ENCODE measurements around the gene FOXD2. TPM values are rescaled to one million over a fixed set of nuclear protein-coding genes. Genes with fewer than 3 reads are reported as not detected.
A peak's percentile ranks its signal among the peaks of the same experiment; 100 is the strongest.

FOXD2 gene
- total RNA-seq, 1 donor from 2014 or later, result 0.07 TPM

- no peak overlapping the region for H3K9ac ChIP-seq (ENCODE audit: low read length)
- FAIRE-seq (no peak), DNase-seq (ENCODE audit: low read depth) (no peak)
- H3K9me3 Mint-ChIP-seq (ENCODE audit: unreplicated experiment), result peaks cover 10% of the 10 kb centered on the region
- peaks cover 75% of the 10 kb centered on the region for H3K27me3 ChIP-seq (ENCODE audit: insufficient read depth, low read length)
- peaks cover 18% of the 10 kb centered on the region for H3K4me1 ChIP-seq (ENCODE audit: insufficient read depth, low read length)
- no peaks in the 10 kb centered on the region for H3K9me3 ChIP-seq (ENCODE audit: insufficient read depth, low read depth, low read length)
- H3K27me3 Mint-ChIP-seq (ENCODE audit: low read depth, unreplicated experiment), result peaks cover 60% of the 10 kb centered on the region
- no peaks in the 10 kb centered on the region for H3K79me2 ChIP-seq (ENCODE audit: insufficient read depth, low read length)
- no peaks in the 10 kb centered on the region for H3K36me3 ChIP-seq (ENCODE audit: insufficient read depth, low read length)
- TF ChIP-seq, protein P1, sequence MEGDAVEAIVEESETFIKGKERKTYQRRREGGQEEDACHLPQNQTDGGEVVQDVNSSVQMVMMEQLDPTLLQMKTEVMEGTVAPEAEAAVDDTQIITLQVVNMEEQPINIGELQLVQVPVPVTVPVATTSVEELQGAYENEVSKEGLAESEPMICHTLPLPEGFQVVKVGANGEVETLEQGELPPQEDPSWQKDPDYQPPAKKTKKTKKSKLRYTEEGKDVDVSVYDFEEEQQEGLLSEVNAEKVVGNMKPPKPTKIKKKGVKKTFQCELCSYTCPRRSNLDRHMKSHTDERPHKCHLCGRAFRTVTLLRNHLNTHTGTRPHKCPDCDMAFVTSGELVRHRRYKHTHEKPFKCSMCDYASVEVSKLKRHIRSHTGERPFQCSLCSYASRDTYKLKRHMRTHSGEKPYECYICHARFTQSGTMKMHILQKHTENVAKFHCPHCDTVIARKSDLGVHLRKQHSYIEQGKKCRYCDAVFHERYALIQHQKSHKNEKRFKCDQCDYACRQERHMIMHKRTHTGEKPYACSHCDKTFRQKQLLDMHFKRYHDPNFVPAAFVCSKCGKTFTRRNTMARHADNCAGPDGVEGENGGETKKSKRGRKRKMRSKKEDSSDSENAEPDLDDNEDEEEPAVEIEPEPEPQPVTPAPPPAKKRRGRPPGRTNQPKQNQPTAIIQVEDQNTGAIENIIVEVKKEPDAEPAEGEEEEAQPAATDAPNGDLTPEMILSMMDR (IDR thresholded peaks at IDR 0.05; ENCODE audit: insufficient read depth, low read depth, low read length), result no peak
- no peak for TF ChIP-seq EZH2 (IDR thresholded peaks at IDR 0.05; ENCODE audit: insufficient read depth, low read length)
- no peak overlapping the region for H3K4me3 Mint-ChIP-seq (ENCODE audit: unreplicated experiment)
- H3K4me2 ChIP-seq (ENCODE audit: low read length), result peak overlapping the region; percentile 85
- no peak overlapping the region for H3K27ac ChIP-seq (ENCODE audit: low read depth, low read length)
- H3K27ac Mint-ChIP-seq (ENCODE audit: unreplicated experiment), result peak overlapping the region; percentile 58
- H3K4me1 Mint-ChIP-seq (ENCODE audit: low read depth, unreplicated experiment), result peaks cover 12% of the 10 kb centered on the region
- H2AFZ ChIP-seq (ENCODE audit: low read depth, low read length), result no peak overlapping the region
- peaks cover 3% of the 10 kb centered on the region for H3K36me3 Mint-ChIP-seq (ENCODE audit: low read depth, unreplicated experiment)
- H3K4me3 ChIP-seq (ENCODE audit: insufficient read depth, low read depth, low read length), result no peak overlapping the region
- peaks cover 27% of the 10 kb centered on the region for H4K20me1 ChIP-seq (ENCODE audit: insufficient read depth, low read length)
Measured at GRCh38 chr1:47435506-47436303, 2.1 kb upstream of the FOXD2 start.

DNA sequence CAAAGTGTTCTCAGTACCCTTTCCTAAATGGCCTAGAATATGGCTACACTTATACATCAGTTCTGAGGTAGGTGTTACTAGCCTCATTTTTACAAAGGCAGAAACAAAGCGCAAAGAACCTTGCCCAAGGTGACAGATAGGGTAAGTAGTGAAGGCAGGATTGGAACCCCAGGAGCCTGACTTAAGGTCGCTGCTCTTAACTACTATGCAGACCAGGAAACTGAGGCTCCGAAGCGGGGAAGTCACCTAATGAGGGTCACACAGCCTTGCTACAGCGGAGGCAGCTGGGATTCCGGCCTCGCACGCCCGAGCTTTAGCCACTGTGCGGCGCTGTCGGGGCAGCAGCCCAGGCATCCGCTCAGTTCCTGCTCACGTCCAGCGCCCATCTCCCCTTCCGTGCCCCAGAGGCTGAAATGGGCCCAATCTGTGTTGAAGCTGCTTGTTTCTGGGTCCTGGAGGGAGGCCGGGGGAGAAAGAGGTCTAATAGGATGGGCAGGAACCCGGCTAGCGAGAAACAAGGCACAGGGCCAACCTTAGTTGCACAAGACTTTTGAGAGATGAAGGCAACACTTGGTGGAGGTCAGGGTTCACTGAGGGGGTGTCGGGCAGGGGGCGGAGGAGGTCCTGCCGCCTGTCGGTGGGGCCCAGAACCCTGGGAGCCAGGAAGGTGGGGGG is 1.4 kb upstream of the FOXD2 start:
- Histone ChIP-seq H4K20me1 (ENCODE audit: insufficient read depth, low read length) (peaks cover 27% of the 10 kb centered on the region), H3K4me1 (ENCODE audit: insufficient read depth, low read length) (peaks cover 18% of the 10 kb centered on the region), H2AFZ (ENCODE audit: low read depth, low read length) (peak overlapping the region; percentile 92), H3K9ac (ENCODE audit: low read length) (peak overlapping the region; percentile 62), H3K36me3 (ENCODE audit: insufficient read depth, low read length) (no peaks in the 10 kb centered on the region), H3K27ac (ENCODE audit: low read depth, low read length) (no peak overlapping the region), H3K9me3 (ENCODE audit: insufficient read depth, low read depth, low read length) (no peaks in the 10 kb centered on the region), H3K79me2 (ENCODE audit: insufficient read depth, low read length) (no peaks in the 10 kb centered on the region), H3K4me3 (ENCODE audit: insufficient read depth, low read depth, low read length) (peak overlapping the region; percentile 61), H3K4me2 (ENCODE audit: low read length) (peak overlapping the region; percentile 85), H3K27me3 (ENCODE audit: insufficient read depth, low read length) (peaks cover 77% of the 10 kb centered on the region)
- peaks cover 10% of the 10 kb centered on the region for H3K9me3 Mint-ChIP-seq (ENCODE audit: unreplicated experiment)
- peak overlapping the region; percentile 73 for H3K4me3 Mint-ChIP-seq (ENCODE audit: unreplicated experiment)
- no peak for FAIRE-seq
- peaks cover 3% of the 10 kb centered on the region for H3K36me3 Mint-ChIP-seq (ENCODE audit: low read depth, unreplicated experiment)
- peak; percentile 19 for DNase-seq (ENCODE audit: low read depth)
- TF ChIP-seq EZH2 (IDR thresholded peaks at IDR 0.05; ENCODE audit: insufficient read depth, low read length), result peak; percentile 84
- TF ChIP-seq, protein P1 (IDR thresholded peaks at IDR 0.05; ENCODE audit: insufficient read depth, low read depth, low read length), result peak; percentile 88
- H3K27ac Mint-ChIP-seq (ENCODE audit: unreplicated experiment), result peak overlapping the region; percentile 58
- H3K27me3 Mint-ChIP-seq (ENCODE audit: low read depth, unreplicated experiment), result peaks cover 53% of the 10 kb centered on the region
- peaks cover 10% of the 10 kb centered on the region for H3K4me1 Mint-ChIP-seq (ENCODE audit: low read depth, unreplicated experiment)

Measured in astrocyte (in vitro differentiated cells and primary cell).